Measurements from ENCODE around the gene ARV1. TPM values are rescaled to one million over a fixed set of nuclear protein-coding genes. Genes with fewer than 3 reads are reported as not detected.

ARV1 gene
- total and polyA plus RNA-seq, 4 donors: 13.8 to 60.3 (median 17.2) TPM

- 91 to 95% methylated on average over 4 of the region's 4 CpGs for WGBS, 2 donors
- no peak for DNase-seq
- TF ChIP-seq CTCF (IDR thresholded peaks at IDR 0.05; ENCODE audit: control extremely low read depth, extremely low read depth): no peak
- no peaks in the 10 kb centered on the region for H3K27me3 ChIP-seq (ENCODE audit: control insufficient read depth in 3 of 3, insufficient read depth in 3 of 3, low read length in 2 of 3)
- H3K27ac ChIP-seq (ENCODE audit: low read depth in 1 of 2, low read length in 1 of 2): no peak overlapping the region
- no peak overlapping the region for H3K4me3 ChIP-seq
- no peaks in the 10 kb centered on the region for H3K4me1 ChIP-seq (ENCODE audit: control insufficient read depth in 5 of 5, insufficient read depth in 5 of 5, low read length in 5 of 5)
- no peaks in the 10 kb centered on the region for H3K9me3 ChIP-seq (ENCODE audit: control insufficient read depth in 4 of 4, insufficient read depth in 3 of 4, low read length in 3 of 4)
- no peak overlapping the region for H3K9ac ChIP-seq (ENCODE audit: insufficient read depth in 1 of 2, low read length in 2 of 2)
- no peak for ATAC-seq (ENCODE audit: insufficient read depth, low FRiP score)
- H3K36me3 ChIP-seq (ENCODE audit: control insufficient read depth in 4 of 4, insufficient read depth in 4 of 4, low read length in 4 of 4): peaks cover 0 to 20% (median 5%) of the 10 kb centered on the region in 4 donors
Measured at GRCh38 chr1:230957580-230957989, 21.3 kb upstream of the ARV1 start.

GRCh38 chr1:230958370-230958769 lies 20.5 kb upstream of the ARV1 start:
- no peaks in the 10 kb centered on the region for H3K9me3 ChIP-seq (ENCODE audit: control insufficient read depth in 4 of 4, insufficient read depth in 3 of 4, low read length in 3 of 4)
- H3K4me1 ChIP-seq (ENCODE audit: control insufficient read depth in 5 of 5, insufficient read depth in 5 of 5, low read length in 5 of 5): no peaks in the 10 kb centered on the region
- 94 to 95% methylated on average over 4 of the region's 4 CpGs for WGBS, 2 donors
- TF ChIP-seq CTCF (IDR thresholded peaks at IDR 0.05; ENCODE audit: control extremely low read depth, extremely low read depth): no peak
- ATAC-seq (ENCODE audit: insufficient read depth, low FRiP score) (no peak), DNase-seq (no peak)
- H3K9ac ChIP-seq (ENCODE audit: insufficient read depth in 1 of 2, low read length in 2 of 2): no peak overlapping the region
- no peak overlapping the region for H3K4me3 ChIP-seq
- peaks cover 0 to 20% (median 5%) of the 10 kb centered on the region in 4 donors for H3K36me3 ChIP-seq (ENCODE audit: control insufficient read depth in 4 of 4, insufficient read depth in 4 of 4, low read length in 4 of 4)
- H3K27me3 ChIP-seq (ENCODE audit: control insufficient read depth in 3 of 3, insufficient read depth in 3 of 3, low read length in 2 of 3): no peaks in the 10 kb centered on the region
- H3K27ac ChIP-seq (ENCODE audit: low read depth in 1 of 2, low read length in 1 of 2): no peak overlapping the region

- Histone ChIP-seq H3K27ac (ENCODE audit: low read depth in 1 of 2, low read length in 1 of 2) (no peak overlapping the region), H3K9me3 (ENCODE audit: control insufficient read depth in 4 of 4, insufficient read depth in 3 of 4, low read length in 3 of 4) (no peaks in the 10 kb centered on the region), H3K4me3 (no peak overlapping the region), H3K9ac (ENCODE audit: insufficient read depth in 1 of 2, low read length in 2 of 2) (no peak overlapping the region), H3K36me3 (ENCODE audit: control insufficient read depth in 4 of 4, insufficient read depth in 4 of 4, low read length in 4 of 4) (peaks cover 0 to 4% (median under 1%) of the 10 kb centered on the region in 4 donors), H3K27me3 (ENCODE audit: control insufficient read depth in 3 of 3, insufficient read depth in 3 of 3, low read length in 2 of 3) (no peaks in the 10 kb centered on the region), H3K4me1 (ENCODE audit: control insufficient read depth in 5 of 5, insufficient read depth in 5 of 5, low read length in 5 of 5) (no peaks in the 10 kb centered on the region)
- no peak for TF ChIP-seq CTCF (IDR thresholded peaks at IDR 0.05; ENCODE audit: control extremely low read depth, extremely low read depth)
- no peak for ATAC-seq (ENCODE audit: insufficient read depth, low FRiP score)
- 41 to 63% methylated on average over 2 of the region's 2 CpGs for WGBS, 2 donors
- DNase-seq: no peak
Measured at GRCh38 chr1:230964896-230965295, 14.0 kb upstream of the ARV1 start.

GRCh38 chr1:230965535-230965934 lies 13.4 kb upstream of the ARV1 start:
- ATAC-seq (ENCODE audit: insufficient read depth, low FRiP score) (no peak), DNase-seq (no peak)
- Histone ChIP-seq H3K9ac (ENCODE audit: insufficient read depth in 1 of 2, low read length in 2 of 2) (no peak overlapping the region), H3K36me3 (ENCODE audit: control insufficient read depth in 4 of 4, insufficient read depth in 4 of 4, low read length in 4 of 4) (no peaks in the 10 kb centered on the region), H3K9me3 (ENCODE audit: control insufficient read depth in 4 of 4, insufficient read depth in 3 of 4, low read length in 3 of 4) (no peaks in the 10 kb centered on the region), H3K4me3 (no peak overlapping the region), H3K27ac (ENCODE audit: low read depth in 1 of 2, low read length in 1 of 2) (no peak overlapping the region), H3K27me3 (ENCODE audit: control insufficient read depth in 3 of 3, insufficient read depth in 3 of 3, low read length in 2 of 3) (no peaks in the 10 kb centered on the region), H3K4me1 (ENCODE audit: control insufficient read depth in 5 of 5, insufficient read depth in 5 of 5, low read length in 5 of 5) (no peaks in the 10 kb centered on the region)
- TF ChIP-seq CTCF (IDR thresholded peaks at IDR 0.05; ENCODE audit: control extremely low read depth, extremely low read depth): no peak
- 92 to 93% methylated on average over 5 of the region's 5 CpGs for WGBS, 2 donors

Measured in lung (tissue), 12 donors.